Activated T-cell treated with anti-CD3 and anti-CD28 coated beads for 4 hours (primary cell): ENCODE data around the gene NEUROD2.

ENCODE experiments used
- DNase-seq: peaks from one replicate; pipeline ENCODE4 v3.0.0-alpha.2; 2020

NEUROD2 gene

GRCh38 chr17:39618246-39618913 is 10.7 kb upstream of the NEUROD2 start:
- DNase-seq: no peak

- peak; percentile 40 for DNase-seq
Measured at GRCh38 chr17:39617446-39618245, 9.9 kb upstream of the NEUROD2 start.

- DNase-seq: no peak
Measured at GRCh38 chr17:39617100-39617445, 9.4 kb upstream of the NEUROD2 start.

- no peak for DNase-seq
Measured at GRCh38 chr17:39615434-39615833, 7.7 kb upstream of the NEUROD2 start.

GRCh38 chr17:39614545-39615157 is 6.9 kb upstream of the NEUROD2 start:
- DNase-seq: no peak

GRCh38 chr17:39612935-39613464 is 5.3 kb upstream of the NEUROD2 start:
- no peak for DNase-seq

DNA sequence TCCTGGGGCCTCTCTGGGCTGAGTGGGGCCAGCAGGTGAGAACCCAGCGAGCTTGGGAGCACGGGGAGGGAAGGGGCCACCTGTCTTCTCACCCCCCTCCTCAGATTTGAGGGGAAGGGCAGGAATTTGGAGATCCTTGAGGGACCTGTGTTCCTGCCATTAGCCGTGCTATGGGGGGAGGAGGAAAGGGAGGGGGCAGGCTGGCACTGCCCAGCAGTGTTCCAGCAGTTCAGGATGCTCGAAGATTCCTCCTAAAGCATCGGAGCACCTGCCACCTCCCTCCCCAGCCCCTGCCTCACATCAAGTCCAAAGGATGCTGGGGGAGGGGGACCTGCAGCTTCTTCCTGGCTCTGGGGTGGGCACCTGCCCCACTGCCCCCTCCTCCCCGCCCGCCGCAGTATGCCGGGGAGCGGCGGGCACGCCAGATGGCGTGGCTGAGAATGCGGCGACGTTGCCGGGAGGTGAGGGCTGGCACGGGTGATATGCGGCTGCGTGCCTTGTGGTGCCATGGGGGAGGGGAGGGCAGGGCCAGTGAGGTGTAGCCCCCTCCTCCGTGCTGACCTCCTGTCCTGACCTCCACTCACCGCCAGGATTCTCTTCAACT is 4.7 kb upstream of the NEUROD2 start:
- DNase-seq: no peak

DNA sequence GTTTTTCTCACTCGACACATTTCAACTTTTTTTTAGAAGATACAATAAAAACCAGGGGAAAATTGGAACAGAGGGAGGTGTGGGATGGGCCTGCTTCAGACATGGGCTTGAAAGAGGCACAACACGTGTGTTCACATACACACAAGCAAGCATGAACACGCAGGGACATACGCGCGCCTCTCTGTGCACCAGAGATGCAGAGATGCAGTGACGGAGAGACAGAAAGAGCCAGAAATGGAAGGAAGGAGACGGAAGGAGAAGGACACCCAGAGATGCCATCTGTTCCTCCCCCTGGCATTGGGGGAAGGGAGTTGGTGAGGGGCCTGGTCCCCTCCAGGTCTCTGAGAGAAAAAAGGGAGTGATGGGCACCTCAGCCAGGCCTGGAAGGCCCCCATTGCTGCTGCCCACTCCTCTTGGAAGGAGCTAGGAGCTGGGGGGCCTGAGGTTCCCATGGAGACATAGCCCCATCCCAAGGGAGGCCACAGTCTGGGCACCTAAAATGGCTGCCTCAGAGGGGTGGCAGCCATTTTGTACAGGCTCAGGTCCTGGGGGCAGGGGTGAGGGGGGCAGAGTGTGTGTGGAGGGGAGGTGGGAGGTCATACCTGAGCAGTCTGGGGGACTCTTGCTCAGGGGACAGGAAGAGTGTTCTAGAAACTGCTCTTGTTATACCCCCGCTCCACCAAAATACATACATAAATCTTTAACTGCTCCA is 3.8 kb upstream of the NEUROD2 start:
- DNase-seq: no peak

- DNase-seq: no peak
Measured at GRCh38 chr17:39609416-39610025, 1.8 kb upstream of the NEUROD2 start.

- DNase-seq: no peak
Measured at GRCh38 chr17:39608142-39608981, 642 bp upstream of the NEUROD2 start.

DNA sequence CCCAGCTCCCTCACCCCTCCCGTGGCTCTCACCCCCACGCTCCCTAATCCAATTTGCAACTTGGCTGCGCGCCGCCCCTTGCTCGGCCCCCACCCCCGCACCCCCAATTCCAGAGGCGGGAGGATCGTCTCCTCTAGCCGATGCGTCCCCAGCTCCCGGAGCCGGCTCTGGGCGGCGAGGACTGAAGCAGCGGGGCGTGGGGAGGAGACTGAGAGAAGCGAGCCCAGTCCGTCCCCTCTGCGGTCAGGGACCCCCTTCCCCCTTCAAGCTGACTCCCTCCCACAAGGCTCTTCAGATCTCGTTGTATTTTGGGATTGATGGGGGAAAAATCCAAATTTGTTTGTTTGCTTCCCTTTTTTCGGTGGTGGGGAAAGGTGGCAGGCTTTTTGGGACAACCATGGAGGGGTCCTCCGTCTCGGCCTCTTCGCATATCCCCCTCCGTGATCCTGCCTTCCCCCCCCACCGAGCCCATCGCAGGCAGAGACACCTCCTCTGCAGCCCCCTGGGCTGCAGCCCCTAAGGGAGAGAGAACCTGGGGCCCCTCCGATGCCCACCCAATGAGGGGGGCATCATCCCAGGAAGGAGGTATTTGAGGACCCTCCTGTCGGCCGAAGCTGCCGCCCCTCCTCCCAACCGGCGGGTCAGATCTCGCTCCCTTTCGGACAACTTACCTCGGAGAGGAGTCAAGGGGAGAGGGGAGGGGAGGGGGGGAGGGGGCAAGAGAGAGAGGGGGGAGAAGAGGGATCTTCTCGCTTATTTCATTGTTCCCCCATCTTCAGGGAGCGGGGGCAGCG is 466 bp downstream of the NEUROD2 start:
- DNase-seq: no peak

GRCh38 chr17:39606434-39607056 is 1.2 kb downstream of the NEUROD2 start:
- no peak for DNase-seq

- DNase-seq: no peak
Measured at GRCh38 chr17:39605492-39606433, 2.0 kb downstream of the NEUROD2 start.

GRCh38 chr17:39604911-39605491 is 2.7 kb downstream of the NEUROD2 start:
- no peak for DNase-seq

DNA sequence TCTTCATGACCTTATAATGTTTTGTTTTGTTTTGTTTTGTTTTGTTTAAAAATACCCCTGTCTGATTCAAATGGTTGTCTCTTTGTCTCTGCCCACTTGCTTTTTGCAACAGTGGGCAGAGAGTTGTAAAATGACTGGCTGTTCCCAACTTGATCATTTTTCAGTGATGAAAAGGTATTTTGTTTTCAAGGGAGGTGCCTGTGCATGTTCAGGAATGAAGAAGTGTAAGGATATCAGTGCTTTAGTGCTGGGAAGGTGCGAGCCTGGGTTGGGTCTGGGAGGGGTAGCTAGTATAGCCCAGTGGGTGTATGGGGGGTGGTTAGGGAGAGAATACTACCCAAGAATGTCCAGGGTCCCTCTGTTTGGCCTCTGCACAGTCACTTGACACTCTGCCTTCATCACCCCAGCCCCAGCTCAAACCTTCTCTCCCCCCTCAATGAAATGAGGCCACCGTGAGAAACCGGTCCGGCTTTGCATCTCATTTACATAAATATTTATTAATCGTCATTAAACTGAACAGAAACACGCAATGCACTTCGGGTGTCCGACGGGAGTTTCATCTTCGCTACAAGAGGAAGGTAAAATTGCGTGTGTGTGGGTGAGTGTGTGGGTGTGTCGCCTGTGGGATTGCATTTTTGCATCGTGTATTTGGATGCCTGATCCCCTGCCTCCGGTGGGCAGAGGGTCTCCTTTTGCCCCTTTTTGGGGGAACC is 4.3 kb downstream of the NEUROD2 start:
- DNase-seq: no peak

GRCh38 chr17:39602533-39603303 is 5.0 kb downstream of the NEUROD2 start:
- no peak for DNase-seq
